ENCODE data around the gene KCNA2. TPM values are rescaled to one million over a fixed set of nuclear protein-coding genes. Genes with fewer than 3 reads are reported as not detected.
A peak's percentile ranks its signal among the peaks of the same experiment; 100 is the strongest.

Gene KCNA2
- total and polyA plus RNA-seq, 2 of the 13 experiments (the other 11 are each of a cell fraction or from before 2014, with no cell fraction given), result not detected

- no peak for TF ChIP-seq BCL3 (CRISPR knock-in tag; IDR thresholded peaks at IDR 0.05)
- peak; percentile 24; the same call in 1 of the 2 replicates for TF ChIP-seq SALL1 (CRISPR knock-in tag; IDR thresholded peaks at IDR 0.05)
- no peak for TF ChIP-seq ZNF468 (CRISPR knock-in tag; IDR thresholded peaks at IDR 0.05)
- no peak for TF ChIP-seq YY1 (IDR thresholded peaks at IDR 0.05; ENCODE audit: insufficient read depth, insufficient replicate concordance, low read depth, low read length)
- no peak for TF ChIP-seq ZNF563 (CRISPR knock-in tag; IDR thresholded peaks at IDR 0.05)
- no peak for TF ChIP-seq HMG20B (CRISPR knock-in tag; conservative IDR thresholded peaks at IDR 0.05)
- no peak for TF ChIP-seq ZNF251 (CRISPR knock-in tag; IDR thresholded peaks at IDR 0.05)
- no peak for TF ChIP-seq ZSCAN21 (CRISPR knock-in tag; IDR thresholded peaks at IDR 0.05; ENCODE audit: borderline replicate concordance)
- no peak for TF ChIP-seq HINFP (CRISPR knock-in tag; IDR thresholded peaks at IDR 0.05; ENCODE audit: low read depth)
- TF ChIP-seq ZBTB14 (CRISPR knock-in tag; IDR thresholded peaks at IDR 0.05), result no peak
- TF ChIP-seq CBX5 (CRISPR knock-in tag; IDR thresholded peaks at IDR 0.05; ENCODE audit: borderline replicate concordance), result no peak
- peak; percentile 68 for TF ChIP-seq XRCC5 (optimal IDR thresholded peaks at IDR 0.05; ENCODE audit: low read length)
- TF ChIP-seq SMYD3 (CRISPR knock-in tag; IDR thresholded peaks at IDR 0.05), result no peak
- TF ChIP-seq MAX (IDR thresholded peaks at IDR 0.05), result peak; percentile 26; the same call in 1 of the 2 replicates
- TF ChIP-seq HDAC2 (CRISPR knock-in tag; IDR thresholded peaks at IDR 0.05), result no peak
- TF ChIP-seq HBP1 (CRISPR knock-in tag; IDR thresholded peaks at IDR 0.05; ENCODE audit: low read depth), result no peak
- no peak for TF ChIP-seq NR2F2 (IDR thresholded peaks at IDR 0.05; ENCODE audit: borderline replicate concordance, low read depth)
- TF ChIP-seq GATAD2A (CRISPR knock-in tag; IDR thresholded peaks at IDR 0.05), result no peak
- TF ChIP-seq ZNF670 (CRISPR knock-in tag; IDR thresholded peaks at IDR 0.05; ENCODE audit: borderline replicate concordance), result no peak
- TF ChIP-seq ZNF747 (CRISPR knock-in tag; IDR thresholded peaks at IDR 0.05; ENCODE audit: borderline replicate concordance), result no peak
- peak; percentile 41; the same call in 1 of the 2 replicates for TF ChIP-seq GABPB1 (CRISPR knock-in tag; IDR thresholded peaks at IDR 0.05)
- TF ChIP-seq REPIN1 (CRISPR knock-in tag; IDR thresholded peaks at IDR 0.05; ENCODE audit: borderline replicate concordance, low read depth), result no peak
- TF ChIP-seq GLI4 (CRISPR knock-in tag; IDR thresholded peaks at IDR 0.05; ENCODE audit: borderline replicate concordance), result no peak
- peak; percentile 20 for TF ChIP-seq TEAD3 (CRISPR knock-in tag; optimal IDR thresholded peaks at IDR 0.05; ENCODE audit: borderline replicate concordance)
- no peak for TF ChIP-seq ZFP36 (IDR thresholded peaks at IDR 0.05; ENCODE audit: borderline replicate concordance, low read depth, low read length, partially characterized antibody)
Observed at GRCh38 chr1:110619412-110620249, 13.5 kb upstream of the KCNA2 start (continued).
